GM12872 (cell line): Measurements from ENCODE around the gene ADAMTS14.
A peak's percentile ranks its signal among the peaks of the same experiment; 100 is the strongest.

Source experiments
- TF ChIP-seq, protein P1 (sequence below): IDR thresholded peaks from 3 replicates; pipeline ENCODE4 v1.5.1; 2011; ENCODE audit warnings: low read depth, mild to moderate bottlenecking, low read length, moderate library complexity; ENCODE audit not compliant: insufficient read depth

Gene ADAMTS14

GRCh38 chr10:70738006-70738760 lies 65.9 kb downstream of the ADAMTS14 start:
- TF ChIP-seq, protein P1, sequence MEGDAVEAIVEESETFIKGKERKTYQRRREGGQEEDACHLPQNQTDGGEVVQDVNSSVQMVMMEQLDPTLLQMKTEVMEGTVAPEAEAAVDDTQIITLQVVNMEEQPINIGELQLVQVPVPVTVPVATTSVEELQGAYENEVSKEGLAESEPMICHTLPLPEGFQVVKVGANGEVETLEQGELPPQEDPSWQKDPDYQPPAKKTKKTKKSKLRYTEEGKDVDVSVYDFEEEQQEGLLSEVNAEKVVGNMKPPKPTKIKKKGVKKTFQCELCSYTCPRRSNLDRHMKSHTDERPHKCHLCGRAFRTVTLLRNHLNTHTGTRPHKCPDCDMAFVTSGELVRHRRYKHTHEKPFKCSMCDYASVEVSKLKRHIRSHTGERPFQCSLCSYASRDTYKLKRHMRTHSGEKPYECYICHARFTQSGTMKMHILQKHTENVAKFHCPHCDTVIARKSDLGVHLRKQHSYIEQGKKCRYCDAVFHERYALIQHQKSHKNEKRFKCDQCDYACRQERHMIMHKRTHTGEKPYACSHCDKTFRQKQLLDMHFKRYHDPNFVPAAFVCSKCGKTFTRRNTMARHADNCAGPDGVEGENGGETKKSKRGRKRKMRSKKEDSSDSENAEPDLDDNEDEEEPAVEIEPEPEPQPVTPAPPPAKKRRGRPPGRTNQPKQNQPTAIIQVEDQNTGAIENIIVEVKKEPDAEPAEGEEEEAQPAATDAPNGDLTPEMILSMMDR: peak; percentile 26; the same call in 1 of the 3 replicates

GRCh38 chr10:70738761-70739121 lies 66.4 kb downstream of the ADAMTS14 start:
- TF ChIP-seq, protein P1: no peak

DNA sequence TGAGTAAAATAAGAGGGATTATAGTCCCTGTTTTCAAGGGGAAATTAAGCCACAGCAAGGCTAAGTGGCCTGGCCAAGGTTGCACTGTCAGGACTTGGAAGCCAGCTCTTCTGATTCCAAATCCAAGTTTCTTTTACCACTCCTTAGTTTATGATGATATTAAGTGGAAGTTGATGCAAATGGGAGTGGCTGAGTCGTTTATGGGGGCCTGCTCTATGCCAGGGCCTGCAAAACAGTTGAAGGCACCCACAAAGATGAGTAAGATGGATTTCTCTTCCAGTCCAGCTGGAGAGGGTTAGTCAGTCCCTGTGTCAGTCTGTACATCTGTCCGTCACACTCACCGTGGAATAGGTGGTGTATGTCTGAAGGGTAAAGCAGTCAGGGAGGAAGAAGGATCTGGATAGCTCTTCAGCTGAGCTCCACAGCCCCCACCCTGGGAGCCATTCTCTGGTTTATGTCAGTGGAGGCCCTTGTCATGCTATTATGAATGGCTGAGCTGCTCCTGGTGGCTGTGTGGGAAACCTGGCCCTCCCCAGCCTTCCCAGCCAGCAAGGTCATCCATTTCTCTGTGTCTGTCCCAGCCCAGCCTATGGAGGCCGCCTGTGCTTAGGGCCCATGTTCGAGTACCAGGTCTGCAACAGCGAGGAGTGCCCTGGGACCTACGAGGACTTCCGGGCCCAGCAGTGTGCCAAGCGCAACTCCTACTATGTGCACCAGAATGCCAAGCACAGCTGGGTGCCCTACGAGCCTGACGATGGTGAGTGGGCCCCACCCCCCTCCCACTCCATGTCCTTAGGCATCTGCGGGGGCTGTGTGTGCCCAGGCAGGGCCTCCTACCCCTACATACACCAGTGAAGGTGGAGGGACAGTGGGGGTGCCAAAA lies 68.3 kb downstream of the ADAMTS14 start:
- TF ChIP-seq, protein P1: no peak

GRCh38 chr10:70742537-70743429 lies 70.5 kb downstream of the ADAMTS14 start:
- TF ChIP-seq, protein P1: no peak

- TF ChIP-seq, protein P1: no peak
Measured at GRCh38 chr10:70743430-70743788, 71.1 kb downstream of the ADAMTS14 start.

DNA sequence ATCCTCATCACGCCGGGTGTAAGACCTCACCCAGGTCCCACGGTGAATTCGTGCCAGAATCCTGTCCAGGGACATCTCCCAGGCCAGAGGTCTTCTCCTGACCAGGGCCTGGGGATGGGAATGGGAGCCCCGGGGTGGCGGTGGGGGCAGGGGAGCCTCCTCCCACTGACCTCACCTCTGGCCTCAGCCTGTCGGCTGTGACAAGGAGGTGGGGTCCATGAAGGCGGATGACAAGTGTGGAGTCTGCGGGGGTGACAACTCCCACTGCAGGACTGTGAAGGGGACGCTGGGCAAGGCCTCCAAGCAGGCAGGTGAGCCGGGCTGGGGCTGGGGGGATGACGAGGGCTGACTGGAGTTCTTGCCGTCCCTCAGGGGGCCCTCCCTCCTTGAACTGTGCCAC lies 71.6 kb downstream of the ADAMTS14 start:
- TF ChIP-seq, protein P1: no peak

- TF ChIP-seq, protein P1: no peak
Measured at GRCh38 chr10:70744617-70745143, 72.4 kb downstream of the ADAMTS14 start.
